Stimulated activated CD4-positive, alpha-beta T cell treated with anti-CD3 and anti-CD28 coated beads, Interleukin-12 subunit alpha, Interleukin-12 subunit beta, amount 100 ng/mL, for 48 hours (primary cell): Measurements from ENCODE around the gene GPX3.

Source experiments
- DNase-seq, 3 donors: peaks; one replicate each; pipeline ENCODE4 v3.0.0-alpha.2; 2020; ENCODE audit warnings: low read depth in 2 of 3, low spot score in 1 of 3

Gene GPX3

GRCh38 chr5:151012862-151013261, 7.5 kb upstream of the GPX3 start:
- no peak for DNase-seq

- DNase-seq, result no peak
Observed at GRCh38 chr5:151014680-151015343, 5.6 kb upstream of the GPX3 start.

- no peak for DNase-seq
Observed at GRCh38 chr5:151015974-151016587, 4.3 kb upstream of the GPX3 start.

GRCh38 chr5:151016700-151017099, 3.7 kb upstream of the GPX3 start:
- DNase-seq, result no peak

- no peak for DNase-seq
Observed at GRCh38 chr5:151017897-151018296, 2.5 kb upstream of the GPX3 start.

- no peak for DNase-seq
Observed at GRCh38 chr5:151018846-151019245, 1.5 kb upstream of the GPX3 start.

GRCh38 chr5:151019331-151019730, 1.1 kb upstream of the GPX3 start:
- no peak for DNase-seq

- DNase-seq, result no peak
Observed at GRCh38 chr5:151021746-151022145, 1.4 kb downstream of the GPX3 start.

- DNase-seq, result no peak
Observed at GRCh38 chr5:151022511-151023018, 2.2 kb downstream of the GPX3 start.

GRCh38 chr5:151023047-151023615, 2.7 kb downstream of the GPX3 start:
- no peak for DNase-seq

GRCh38 chr5:151023651-151024050, 3.3 kb downstream of the GPX3 start:
- DNase-seq, result no peak

- no peak for DNase-seq
Observed at GRCh38 chr5:151024440-151025249, 4.3 kb downstream of the GPX3 start.

- DNase-seq, result no peak
Observed at GRCh38 chr5:151025250-151025606, 4.8 kb downstream of the GPX3 start.

GRCh38 chr5:151026088-151026487, 5.7 kb downstream of the GPX3 start:
- no peak for DNase-seq

- DNase-seq, result no peak
Observed at GRCh38 chr5:151026679-151027078, 6.3 kb downstream of the GPX3 start.

- DNase-seq, result no peak
Observed at GRCh38 chr5:151027961-151028479, 7.6 kb downstream of the GPX3 start.

GRCh38 chr5:151028717-151029116, 8.3 kb downstream of the GPX3 start:
- DNase-seq, result no peak

GRCh38 chr5:151029179-151030055, 9.0 kb downstream of the GPX3 start:
- DNase-seq, result no peak

GRCh38 chr5:151030056-151030336, 9.6 kb downstream of the GPX3 start:
- DNase-seq, result no peak

- DNase-seq, result no peak
Observed at GRCh38 chr5:151030379-151030778, 10.0 kb downstream of the GPX3 start.

GRCh38 chr5:151031554-151031953, 11.2 kb downstream of the GPX3 start:
- DNase-seq, result no peak
